Measurements from ENCODE around the gene STH.

DNA sequence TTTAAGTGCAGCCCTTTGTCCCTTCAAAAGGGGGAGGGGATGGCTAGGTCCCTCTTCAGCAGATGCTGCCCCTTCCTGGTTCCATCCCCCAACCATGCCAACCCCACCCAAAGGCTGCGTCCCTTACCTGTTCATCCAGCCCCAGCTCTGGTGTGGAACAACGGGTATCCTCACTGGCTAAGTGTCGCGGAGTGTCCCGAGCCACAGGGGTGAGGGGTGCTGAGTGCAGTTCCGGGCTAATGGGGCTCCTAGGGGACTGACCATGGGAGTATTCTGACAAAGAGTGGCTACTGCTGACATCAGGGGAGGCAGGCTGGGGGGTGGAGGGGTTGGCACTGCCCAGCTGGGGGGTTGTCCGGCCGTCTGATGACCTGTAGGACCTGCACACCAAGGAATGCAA, 32.9 kb downstream of the STH start:
- TF ChIP-seq, protein P1, sequence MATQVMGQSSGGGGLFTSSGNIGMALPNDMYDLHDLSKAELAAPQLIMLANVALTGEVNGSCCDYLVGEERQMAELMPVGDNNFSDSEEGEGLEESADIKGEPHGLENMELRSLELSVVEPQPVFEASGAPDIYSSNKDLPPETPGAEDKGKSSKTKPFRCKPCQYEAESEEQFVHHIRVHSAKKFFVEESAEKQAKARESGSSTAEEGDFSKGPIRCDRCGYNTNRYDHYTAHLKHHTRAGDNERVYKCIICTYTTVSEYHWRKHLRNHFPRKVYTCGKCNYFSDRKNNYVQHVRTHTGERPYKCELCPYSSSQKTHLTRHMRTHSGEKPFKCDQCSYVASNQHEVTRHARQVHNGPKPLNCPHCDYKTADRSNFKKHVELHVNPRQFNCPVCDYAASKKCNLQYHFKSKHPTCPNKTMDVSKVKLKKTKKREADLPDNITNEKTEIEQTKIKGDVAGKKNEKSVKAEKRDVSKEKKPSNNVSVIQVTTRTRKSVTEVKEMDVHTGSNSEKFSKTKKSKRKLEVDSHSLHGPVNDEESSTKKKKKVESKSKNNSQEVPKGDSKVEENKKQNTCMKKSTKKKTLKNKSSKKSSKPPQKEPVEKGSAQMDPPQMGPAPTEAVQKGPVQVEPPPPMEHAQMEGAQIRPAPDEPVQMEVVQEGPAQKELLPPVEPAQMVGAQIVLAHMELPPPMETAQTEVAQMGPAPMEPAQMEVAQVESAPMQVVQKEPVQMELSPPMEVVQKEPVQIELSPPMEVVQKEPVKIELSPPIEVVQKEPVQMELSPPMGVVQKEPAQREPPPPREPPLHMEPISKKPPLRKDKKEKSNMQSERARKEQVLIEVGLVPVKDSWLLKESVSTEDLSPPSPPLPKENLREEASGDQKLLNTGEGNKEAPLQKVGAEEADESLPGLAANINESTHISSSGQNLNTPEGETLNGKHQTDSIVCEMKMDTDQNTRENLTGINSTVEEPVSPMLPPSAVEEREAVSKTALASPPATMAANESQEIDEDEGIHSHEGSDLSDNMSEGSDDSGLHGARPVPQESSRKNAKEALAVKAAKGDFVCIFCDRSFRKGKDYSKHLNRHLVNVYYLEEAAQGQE (IDR thresholded peaks at IDR 0.05; ENCODE audit: unreplicated experiment) = no peak
- no peak for TF ChIP-seq POLR2AphosphoS5 (IDR thresholded peaks at IDR 0.05; ENCODE audit: low read depth)
- no peak for TF ChIP-seq CTCF (conservative IDR thresholded peaks at IDR 0.05; ENCODE audit: low read depth in 2 of 2)
- TF ChIP-seq NANOG (IDR thresholded peaks at IDR 0.05; ENCODE audit: borderline replicate concordance) = no peak
- TF ChIP-seq EZH2 (IDR thresholded peaks at IDR 0.05; ENCODE audit: low read depth, unreplicated experiment) = no peak
- TF ChIP-seq CREB1 (CRISPR knock-in tag; IDR thresholded peaks at IDR 0.05; ENCODE audit: low read depth) = no peak

Data from GM23338 (cell line).